Right lobe of liver (tissue), 6 donors: Measurements from ENCODE around the gene PPFIA3. TPM values are rescaled to one million over a fixed set of nuclear protein-coding genes. Genes with fewer than 3 reads are reported as not detected.

Source experiments
- ATAC-seq, 4 donors: fragments of 200-7000 bp; cut with Tn5 transposase; one replicate each; pipeline ENCODE4 v1.9.1; 2020; ENCODE audit warnings: mild to moderate bottlenecking in 4 of 4, moderate library complexity in 4 of 4
- DNase-seq, 3 donors: peaks; one replicate each; pipeline ENCODE4 v3.0.0-alpha.2; 2020
- H3K27ac ChIP-seq, 3 donors: fragments of 200-600 bp; one replicate each; pipeline ENCODE4 v1.8.0; 2022
- H3K27me3 ChIP-seq, 2 donors: fragments of 200-600 bp; one replicate each; pipeline ENCODE4 v1.8.0; 2022
- H3K36me3 ChIP-seq, 4 donors: fragments of 200-600 bp; sonication (generic) in 1 of 4; one replicate each; pipeline versions ENCODE4 v1.5.1 to v1.8.0; 2017 to 2022; ENCODE audit warnings: control low read depth in 1 of 4
- H3K4me1 ChIP-seq, 4 donors: fragments of 200-600 bp; sonication (generic) in 1 of 4; one replicate each; pipeline versions ENCODE4 v1.5.1 to v1.8.0; 2017 to 2022; ENCODE audit warnings: control low read depth in 1 of 4
- H3K4me3 ChIP-seq, 3 donors: fragments of 200-600 bp; one replicate each; pipeline ENCODE4 v1.8.0; 2022
- H3K9me3 ChIP-seq, 4 donors: fragments of 200-600 bp; sonication (generic) in 1 of 4; one replicate each; pipeline versions ENCODE4 v1.5.1 to v1.8.0; 2017 to 2022; ENCODE audit warnings: control low read depth in 1 of 4
- CTCF ChIP-seq, 4 donors: fragments of 200-600 bp in 3 of 4; fragments of 450-650 bp in 1 of 4; IDR thresholded peaks; one replicate each; pipeline versions ENCODE4 v1.5.1 to v1.8.0; 2016 to 2022; ENCODE audit warnings: antibody characterized with exemption in 4 of 4, mild to moderate bottlenecking in 2 of 4
- POLR2A ChIP-seq: fragments of 450-650 bp; IDR thresholded peaks from one replicate; pipeline ENCODE4 v1.6.1; 2017; ENCODE audit warnings: antibody characterized with exemption, mild to moderate bottlenecking
- WGBS: methylation state at CpG from one replicate; pipeline ENCODE4 v1.1.6; 2018; ENCODE audit warnings: low coverage, low lambda C conversion rate; ENCODE audit not compliant: insufficient coverage; ENCODE audit errors: missing lambda C conversion rate; 5-methylcytosine and 5-hydroxymethylcytosine counted together
- intact Hi-C, 2 donors: fragments of 100-400 bp; cut with DNase I; formaldehyde crosslinking; loops; one replicate each; pipeline versions ENCODE4 v1.11.2 to v1.14.1; 2022
- total RNA-seq, 6 experiments: library from RNA; depleted of rRNA in 2 of 6; stranded (reverse); fragments of >200 nt in 2 of 6; fragmentation: NEBNext Ultra II Directional in 3 of 6; extraction: Animal tissue kit (Norgen Biotek cat#: 25700) in 3 of 6; gene quantifications; one replicate each; pipeline versions ENCODE4 v1.1.0 to v1.2.4, GENCODE V29; 2016 to 2023
- donor health status: DM: no; HTN: yes; CAD: no.
- donor health status: DM: no; HTN: no; CAD: no.
- donor health status: DM: no; HTN: no; CAD: no.
- donor health status: DM: no; HTN: yes; CAD: no.
- donor health status: DM: no; HTN: yes; CAD: no.

PPFIA3 gene
- total RNA-seq, 6 experiments from 2014 or later = 1.8 to 6.6 (median 3.1) TPM

GRCh38 chr19:49109569-49110233, 9.6 kb upstream of the PPFIA3 start:
- DNase-seq = no peak
- intact Hi-C loops = no loop called here
- no peak for ATAC-seq
- Histone ChIP-seq H3K4me1 (peaks cover 0 to 6% (median 0%) of the 10 kb centered on the region in 4 donors), H3K27ac (no peak overlapping the region), H3K4me3 (no peak overlapping the region), H3K9me3 (no peaks in the 10 kb centered on the region), H3K27me3 (no peaks in the 10 kb centered on the region), H3K36me3 (peaks cover 0 to 42% (median 14%) of the 10 kb centered on the region in 4 donors)
- 63% methylated on average over 4 of the region's 8 CpGs for WGBS
- no peak for TF ChIP-seq POLR2A
- no peak for TF ChIP-seq CTCF (IDR thresholded peaks at IDR 0.05)

- H3K4me1 ChIP-seq = peaks cover 0 to 6% (median 0%) of the 10 kb centered on the region in 4 donors
- no peak for ATAC-seq
- no peak for DNase-seq
- peaks cover 0 to 35% (median 11%) of the 10 kb centered on the region in 4 donors for H3K36me3 ChIP-seq
- no peaks in the 10 kb centered on the region for H3K9me3 ChIP-seq
- H3K4me3 ChIP-seq = no peak overlapping the region
- TF ChIP-seq POLR2A (no peak), CTCF (IDR thresholded peaks at IDR 0.05) (no peak)
- H3K27me3 ChIP-seq = no peaks in the 10 kb centered on the region
- 37% methylated on average over 3 of the region's 3 CpGs for WGBS
- no peak overlapping the region for H3K27ac ChIP-seq
- intact Hi-C loops = no loop called here
Measured at GRCh38 chr19:49110567-49110966, 8.8 kb upstream of the PPFIA3 start.

- 74% methylated on average over 9 of the region's 11 CpGs for WGBS
- no peak for TF ChIP-seq CTCF (IDR thresholded peaks at IDR 0.05)
- TF ChIP-seq POLR2A = no peak
- Histone ChIP-seq H3K9me3 (no peaks in the 10 kb centered on the region), H3K4me3 (no peak overlapping the region), H3K27ac (no peak overlapping the region), H3K27me3 (no peaks in the 10 kb centered on the region), H3K4me1 (peaks cover 0 to 6% (median 0%) of the 10 kb centered on the region in 4 donors), H3K36me3 (peaks cover 0 to 26% (median 10%) of the 10 kb centered on the region in 4 donors)
- ATAC-seq = no peak
- DNase-seq = no peak
- intact Hi-C loops = no loop called here
Measured at GRCh38 chr19:49111218-49111998, 7.9 kb upstream of the PPFIA3 start.

- peak; percentile 60 to 68 (median 66) for ATAC-seq
- WGBS = 3% methylated on average over 9 of the region's 66 CpGs
- peaks cover 0 to 1% (median 0%) of the 10 kb centered on the region in 4 donors for H3K36me3 ChIP-seq
- H3K4me1 ChIP-seq = peaks cover 0 to 14% (median 5%) of the 10 kb centered on the region in 4 donors
- peak within 1 kb of the TSS; percentile 77 to 85 (median 82) for H3K4me3 ChIP-seq
- intact Hi-C loops = no loop called here
- peak; percentile 24 for TF ChIP-seq POLR2A
- TF ChIP-seq CTCF (IDR thresholded peaks at IDR 0.05) = peak; percentile 47 to 67 (median 53)
- H3K27ac ChIP-seq = peak within 1 kb of the TSS; percentile 27 to 62 (median 50)
- peak in 2 of 3 donors; percentile 69 to 72 for DNase-seq
- no peaks in the 10 kb centered on the region for H3K27me3 ChIP-seq
- no peaks in the 10 kb centered on the region for H3K9me3 ChIP-seq
Measured at GRCh38 chr19:49113762-49114629, 5.3 kb upstream of the PPFIA3 start, which contains the start of gene LIN7B. Gene LIN7B, plus strand, starts transcription at chr19:49114370. Its CDS starts 35 bp downstream, at chr19:49114405.
